ENCODE results near the gene CCDC92. TPM values are rescaled to one million over a fixed set of nuclear protein-coding genes. Genes with fewer than 3 reads are reported as not detected.

The CCDC92 gene
- total and polyA plus RNA-seq, 2 donors from 2014 or later = 39.3 to 41.4 TPM

DNA sequence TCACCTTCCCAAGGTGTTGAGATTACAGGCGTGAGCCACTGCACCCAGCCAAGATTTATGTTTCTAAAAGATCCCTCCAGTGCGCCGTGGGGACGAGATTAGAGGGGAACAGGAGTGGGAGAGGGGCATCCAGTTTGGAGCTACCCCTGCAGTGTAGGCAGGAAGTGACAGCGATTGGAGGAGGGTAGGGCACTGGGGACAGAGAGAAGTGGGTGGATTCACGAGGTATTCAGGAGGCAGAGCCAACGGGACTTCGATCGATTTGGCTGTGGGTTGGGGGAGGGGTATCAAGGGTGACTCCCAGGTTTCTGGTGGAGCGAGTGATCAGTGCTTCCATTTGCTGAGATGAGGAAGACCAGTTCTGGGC, 82.1 kb downstream of the CCDC92 start:
- H3K9me3 ChIP-seq (ENCODE audit: control insufficient read depth in 2 of 3, insufficient read depth in 1 of 3, low read length in 3 of 3) = no peaks in the 10 kb centered on the region
- H3K27ac ChIP-seq (ENCODE audit: low read depth in 2 of 2, low read length in 2 of 2) = no peak overlapping the region
- no peak for FAIRE-seq
- no peaks in the 10 kb centered on the region for H3K36me3 ChIP-seq (ENCODE audit: control insufficient read depth in 2 of 3, insufficient read depth in 3 of 3, low read length in 3 of 3)
- intact Hi-C loops (cut with DNase I) = no loop called here
- TF ChIP-seq, protein P1, sequence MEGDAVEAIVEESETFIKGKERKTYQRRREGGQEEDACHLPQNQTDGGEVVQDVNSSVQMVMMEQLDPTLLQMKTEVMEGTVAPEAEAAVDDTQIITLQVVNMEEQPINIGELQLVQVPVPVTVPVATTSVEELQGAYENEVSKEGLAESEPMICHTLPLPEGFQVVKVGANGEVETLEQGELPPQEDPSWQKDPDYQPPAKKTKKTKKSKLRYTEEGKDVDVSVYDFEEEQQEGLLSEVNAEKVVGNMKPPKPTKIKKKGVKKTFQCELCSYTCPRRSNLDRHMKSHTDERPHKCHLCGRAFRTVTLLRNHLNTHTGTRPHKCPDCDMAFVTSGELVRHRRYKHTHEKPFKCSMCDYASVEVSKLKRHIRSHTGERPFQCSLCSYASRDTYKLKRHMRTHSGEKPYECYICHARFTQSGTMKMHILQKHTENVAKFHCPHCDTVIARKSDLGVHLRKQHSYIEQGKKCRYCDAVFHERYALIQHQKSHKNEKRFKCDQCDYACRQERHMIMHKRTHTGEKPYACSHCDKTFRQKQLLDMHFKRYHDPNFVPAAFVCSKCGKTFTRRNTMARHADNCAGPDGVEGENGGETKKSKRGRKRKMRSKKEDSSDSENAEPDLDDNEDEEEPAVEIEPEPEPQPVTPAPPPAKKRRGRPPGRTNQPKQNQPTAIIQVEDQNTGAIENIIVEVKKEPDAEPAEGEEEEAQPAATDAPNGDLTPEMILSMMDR (IDR thresholded peaks at IDR 0.05; ENCODE audit: borderline replicate concordance, extremely low read depth, insufficient read depth) = no peak
- no peak overlapping the region for H3K4me3 ChIP-seq (ENCODE audit: low read length in 3 of 3)
- no peaks in the 10 kb centered on the region for H3K4me1 ChIP-seq (ENCODE audit: control insufficient read depth in 2 of 3, insufficient read depth in 2 of 3, low read depth in 1 of 3, low read length in 3 of 3)
- DNase-seq = no peak
- H3K27me3 ChIP-seq (ENCODE audit: control insufficient read depth, insufficient read depth, low read length) = no peaks in the 10 kb centered on the region
- no peak overlapping the region for H3K9ac ChIP-seq (ENCODE audit: low read length in 3 of 3)

DNA sequence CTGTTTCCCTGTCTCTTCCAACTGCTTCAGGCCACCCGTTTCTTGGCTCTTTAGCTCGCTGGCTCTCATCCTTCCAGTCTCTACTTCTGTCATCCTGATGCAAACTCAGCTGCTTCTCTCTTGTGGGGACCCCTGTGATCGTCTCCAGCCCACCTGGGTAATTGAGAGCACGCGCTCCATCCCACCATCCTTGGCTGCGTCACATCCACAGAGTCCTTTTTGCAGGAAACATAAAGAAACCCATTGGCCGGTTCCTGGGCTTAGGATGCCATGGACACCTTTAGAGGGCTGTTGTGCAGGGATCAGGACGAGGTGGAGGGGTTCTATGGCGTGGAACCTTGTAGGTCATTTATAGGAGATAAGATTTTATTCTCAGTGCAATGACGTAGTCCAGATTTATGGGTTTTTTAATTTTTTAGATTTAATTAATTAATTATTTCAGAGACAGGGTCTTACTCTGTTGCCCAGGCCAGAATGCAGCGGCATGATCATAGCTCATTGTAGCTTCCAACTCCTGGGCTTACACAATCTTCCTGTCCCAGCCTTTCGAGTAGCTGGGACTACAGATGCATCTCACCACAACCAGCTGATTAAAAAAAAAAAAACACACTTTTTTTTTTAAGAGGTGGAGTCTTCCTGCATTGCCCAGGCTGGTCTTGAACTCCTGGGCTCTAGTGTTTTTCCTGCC, 82.6 kb downstream of the CCDC92 start:
- FAIRE-seq = no peak
- no peak for DNase-seq
- H3K27me3 ChIP-seq (ENCODE audit: control insufficient read depth, insufficient read depth, low read length) = no peaks in the 10 kb centered on the region

DNA sequence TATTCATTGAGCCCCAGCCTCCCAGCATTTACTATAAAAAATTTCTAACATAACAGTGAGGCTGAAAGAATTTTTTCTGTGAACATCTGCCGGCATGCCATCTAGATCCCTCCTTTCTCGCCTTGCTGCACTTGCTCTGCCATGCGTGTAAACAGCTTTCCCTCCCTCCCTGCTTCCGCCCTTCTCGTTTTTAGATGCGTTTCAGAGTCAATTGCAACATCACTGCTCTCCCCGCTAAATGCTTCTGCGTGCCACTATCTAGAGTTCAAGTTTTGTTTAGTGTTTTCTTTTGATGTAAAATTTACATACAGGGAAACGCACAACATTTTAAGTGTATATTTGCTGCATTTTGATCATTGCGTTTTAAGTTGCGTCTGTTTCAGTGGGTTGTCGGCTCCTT, 83.6 kb downstream of the CCDC92 start:
- no peak overlapping the region for H3K4me3 ChIP-seq (ENCODE audit: low read length in 3 of 3)
- H3K9me3 ChIP-seq (ENCODE audit: control insufficient read depth in 2 of 3, insufficient read depth in 1 of 3, low read length in 3 of 3) = no peaks in the 10 kb centered on the region
- H3K27ac ChIP-seq (ENCODE audit: low read depth in 2 of 2, low read length in 2 of 2) = no peak overlapping the region
- no peak overlapping the region for H3K9ac ChIP-seq (ENCODE audit: low read length in 3 of 3)
- FAIRE-seq = no peak
- intact Hi-C loops (cut with DNase I) = no loop called here
- H3K4me1 ChIP-seq (ENCODE audit: control insufficient read depth in 2 of 3, insufficient read depth in 2 of 3, low read depth in 1 of 3, low read length in 3 of 3) = no peaks in the 10 kb centered on the region
- H3K27me3 ChIP-seq (ENCODE audit: control insufficient read depth, insufficient read depth, low read length) = no peaks in the 10 kb centered on the region
- TF ChIP-seq, protein P1 (IDR thresholded peaks at IDR 0.05; ENCODE audit: borderline replicate concordance, extremely low read depth, insufficient read depth) = no peak
- no peak for DNase-seq
- H3K36me3 ChIP-seq (ENCODE audit: control insufficient read depth in 2 of 3, insufficient read depth in 3 of 3, low read length in 3 of 3) = no peaks in the 10 kb centered on the region

More for the DNA sequence above, 82.6 kb downstream of the CCDC92 start:
- Histone ChIP-seq H3K36me3 (ENCODE audit: control insufficient read depth in 2 of 3, insufficient read depth in 3 of 3, low read length in 3 of 3) (no peaks in the 10 kb centered on the region), H3K9ac (ENCODE audit: low read length in 3 of 3) (no peak overlapping the region), H3K4me1 (ENCODE audit: control insufficient read depth in 2 of 3, insufficient read depth in 2 of 3, low read depth in 1 of 3, low read length in 3 of 3) (no peaks in the 10 kb centered on the region), H3K4me3 (ENCODE audit: low read length in 3 of 3) (no peak overlapping the region), H3K27ac (ENCODE audit: low read depth in 2 of 2, low read length in 2 of 2) (no peak overlapping the region), H3K9me3 (ENCODE audit: control insufficient read depth in 2 of 3, insufficient read depth in 1 of 3, low read length in 3 of 3) (no peaks in the 10 kb centered on the region)
- intact Hi-C loops (cut with DNase I) = no loop called here
- TF ChIP-seq, protein P1 (IDR thresholded peaks at IDR 0.05; ENCODE audit: borderline replicate concordance, extremely low read depth, insufficient read depth) = no peak

Data from kidney (tissue), 14 donors.